SH-SY5Y (cell line): ENCODE results near the gene ZMYND11.

ENCODE experiments used
- GATA2 ChIP-seq: IDR thresholded peaks from 2 replicates; pipeline ENCODE4 v1.6.1; 2011; ENCODE audit warnings: mild to moderate bottlenecking, low read depth, low read length
- GATA3 ChIP-seq: IDR thresholded peaks from 2 replicates; pipeline ENCODE4 v1.6.1; 2011; ENCODE audit warnings: low read depth, mild to moderate bottlenecking, low read length, moderate library complexity

DNA sequence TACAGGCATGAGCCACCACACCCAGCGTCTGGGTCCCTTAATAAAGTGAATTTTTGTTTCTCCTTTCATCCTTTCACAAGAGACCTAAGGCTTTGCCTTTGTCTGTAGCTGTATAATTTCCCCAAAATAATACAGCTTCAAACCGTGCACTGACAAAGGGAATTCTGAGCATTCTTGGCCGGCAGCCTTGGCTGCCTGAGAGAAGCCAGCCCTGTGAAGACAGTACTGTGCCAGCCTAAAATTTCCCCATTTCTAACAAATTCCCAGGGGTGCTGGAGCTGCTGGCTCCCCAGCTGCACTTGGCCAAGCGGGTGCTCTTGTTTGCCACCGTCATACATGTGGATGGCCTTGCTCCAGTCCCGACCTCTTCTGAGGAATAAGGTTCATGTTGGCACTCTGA, 106.2 kb downstream of the ZMYND11 start:
- TF ChIP-seq GATA3 (no peak), GATA2 (no peak)
